ENCODE results near the gene LRRN4CL. TPM values are rescaled to one million over a fixed set of nuclear protein-coding genes. Genes with fewer than 3 reads are reported as not detected.
A peak's percentile ranks its signal among the peaks of the same experiment; 100 is the strongest.
"Not testable (repeated sequence)": the region's sequence is repeated elsewhere in the genome, so short reads cannot be mapped to it uniquely, and the experiment has no call there.

LRRN4CL gene
- total RNA-seq, 2 experiments from 2014 or later: 0.16 TPM; not detected in 1

GRCh38 chr11:62710001-62710345 lies 20.6 kb upstream of the LRRN4CL start:
- Mint-ChIP-seq H3K9me3 (ENCODE audit: low read depth) (no peaks in the 10 kb centered on the region), H3K4me1 (peaks cover 70% of the 10 kb centered on the region), H3K27ac (peak overlapping the region; percentile 97), H3K4me3 (peak overlapping the region; percentile 86), H3K27me3 (no peaks in the 10 kb centered on the region), H3K36me3 (ENCODE audit: low read depth) (peaks cover 52% of the 10 kb centered on the region)
- DNase-seq: peak; percentile 42
- ATAC-seq: no peak
- intact Hi-C loops (cut with DNase I, micrococcal nuclease): no loop called here
- ChIA-PET CTCF (interaction anchor here (0.6 to 1.6 kb wide), 5 partner anchors 9 to 158 kb away, joined by 3 to 5 read pairs (median 3); partner anchors contain the start of gene LBHD1), POLR2A (interaction anchor here (1.0 to 3.2 kb wide), 7 partner anchors 17 to 146 kb away, joined by 3 to 16 read pairs (median 10); partner anchors contain the start of genes C11orf98, CSKMT, HNRNPUL2 and LBHD1)

GRCh38 chr11:62709247-62710000 lies 20.1 kb upstream of the LRRN4CL start:
- no peaks in the 10 kb centered on the region for H3K9me3 Mint-ChIP-seq (ENCODE audit: low read depth)
- POLR2A ChIA-PET: interaction anchor here (0.5 to 3.2 kb wide), 13 partner anchors 9 to 157 kb away, joined by 3 to 16 read pairs (median 3); partner anchors contain the start of genes C11orf98, CSKMT, HNRNPUL2 and LBHD1
- DNase-seq (peak; percentile 98), ATAC-seq (peak; percentile 86)
- peak overlapping the region; percentile 86 for H3K4me3 Mint-ChIP-seq
- peaks cover 66% of the 10 kb centered on the region for H3K4me1 Mint-ChIP-seq
- H3K27ac Mint-ChIP-seq: peak overlapping the region; percentile 97
- H3K27me3 Mint-ChIP-seq: no peaks in the 10 kb centered on the region
- peaks cover 48% of the 10 kb centered on the region for H3K36me3 Mint-ChIP-seq (ENCODE audit: low read depth)
- CTCF ChIA-PET: interaction anchor here (0.6 to 1.8 kb wide), 9 partner anchors 8 to 158 kb away, joined by 3 to 6 read pairs (median 3); partner anchors contain the start of gene LBHD1
- intact Hi-C loops (cut with DNase I, micrococcal nuclease): loop anchor here (1.0 to 5.0 kb wide), 11 partner anchors 18 to 172 kb away; partner anchors contain the start of genes HNRNPUL2 (in 2 of the 2), TUT1 (in 2 of the 2), GANAB (in 1 of the 2) and INTS5 (in 1 of the 2)

- Mint-ChIP-seq H3K27me3 (no peaks in the 10 kb centered on the region), H3K27ac (peak overlapping the region; percentile 97), H3K9me3 (ENCODE audit: low read depth) (no peaks in the 10 kb centered on the region), H3K4me3 (peak overlapping the region; percentile 86), H3K4me1 (peaks cover 60% of the 10 kb centered on the region), H3K36me3 (ENCODE audit: low read depth) (peaks cover 44% of the 10 kb centered on the region)
- intact Hi-C loops (cut with DNase I, micrococcal nuclease): loop anchor here (1.0 to 5.0 kb wide), 11 partner anchors 19 to 173 kb away; partner anchors contain the start of genes HNRNPUL2 (in 2 of the 2), TUT1 (in 2 of the 2), GANAB (in 1 of the 2) and INTS5 (in 1 of the 2)
- ChIA-PET POLR2A (interaction anchor here (0.5 to 3.2 kb wide), 14 partner anchors 9 to 1609 kb away, joined by 3 to 16 read pairs (median 3); partner anchors contain the start of genes C11orf98, CSKMT, HNRNPUL2 and LBHD1), CTCF (interaction anchor here (0.5 to 1.8 kb wide), 8 partner anchors 9 to 170 kb away, joined by 3 to 6 read pairs (median 4); no protein-coding TSS in a partner anchor)
- DNase-seq (peak; percentile 65), ATAC-seq (peak; percentile 20)
Observed at GRCh38 chr11:62708793-62709192, 19.5 kb upstream of the LRRN4CL start.

- CTCF ChIA-PET: interaction anchor here (0.5 to 1.8 kb wide), 8 partner anchors 9 to 169 kb away, joined by 3 to 6 read pairs (median 3); partner anchors contain the start of genes C11orf98 and CSKMT
- Mint-ChIP-seq H3K27me3 (no peaks in the 10 kb centered on the region), H3K9me3 (ENCODE audit: low read depth) (no peaks in the 10 kb centered on the region), H3K4me1 (peaks cover 56% of the 10 kb centered on the region), H3K27ac (peak overlapping the region; percentile 97), H3K36me3 (ENCODE audit: low read depth) (peaks cover 42% of the 10 kb centered on the region), H3K4me3 (peak overlapping the region; percentile 86)
- intact Hi-C loops (cut with DNase I, micrococcal nuclease): loop anchor here (2.0 to 5.0 kb wide), 3 partner anchors 36 to 116 kb away; partner anchors contain the start of genes LBHD1 (in 1 of the 2), MTA2 (in 1 of the 2), TUT1 (in 1 of the 2) and UQCC3 (in 1 of the 2)
- ATAC-seq: no peak
- DNase-seq: peak; percentile 13
- POLR2A ChIA-PET: interaction anchor here (0.5 to 3.2 kb wide), 10 partner anchors 22 to 1609 kb away, joined by 3 to 16 read pairs (median 6); partner anchors contain the start of genes C11orf98, CSKMT, LBHD1 and MTA2
Observed at GRCh38 chr11:62708392-62708791, 19.1 kb upstream of the LRRN4CL start.

GRCh38 chr11:62707277-62707861 lies 18.0 kb upstream of the LRRN4CL start, which contains the start of the genes BSCL2 and GNG3:
Gene BSCL2 (minus strand): TSS chr11:62707424. CDS start chr11:62707195, 229 bp downstream.
Gene GNG3 (plus strand): TSS chr11:62707676. CDS start chr11:62708296, 620 bp downstream.
- intact Hi-C loops (cut with DNase I, micrococcal nuclease): loop anchor here (2.0 to 5.0 kb wide), 3 partner anchors 35 to 115 kb away; partner anchors contain the start of genes EML3 (in 1 of the 2), LBHD1 (in 1 of the 2), ROM1 (in 1 of the 2) and TUT1 (in 1 of the 2)
- DNase-seq (peak; percentile 33), ATAC-seq (no peak)
- H3K27me3 Mint-ChIP-seq: no peaks in the 10 kb centered on the region
- ChIA-PET CTCF (interaction anchor here (0.6 to 1.6 kb wide), 6 partner anchors 20 to 135 kb away, joined by 3 to 8 read pairs (median 3); partner anchors contain the start of genes C11orf98, CSKMT and HNRNPUL2), POLR2A (interaction anchor here (0.6 to 3.2 kb wide), 8 partner anchors 27 to 148 kb away, joined by 4 to 16 read pairs (median 4); partner anchors contain the start of genes B3GAT3, C11orf98, CSKMT and LBHD1)
- no peaks in the 10 kb centered on the region for H3K9me3 Mint-ChIP-seq (ENCODE audit: low read depth)
- peak within 1 kb of the TSS; percentile 97 for H3K27ac Mint-ChIP-seq
- peaks cover 38% of the 10 kb centered on the region for H3K36me3 Mint-ChIP-seq (ENCODE audit: low read depth)
- H3K4me1 Mint-ChIP-seq: peaks cover 48% of the 10 kb centered on the region
- peak within 1 kb of the TSS; percentile 86 for H3K4me3 Mint-ChIP-seq

GRCh38 chr11:62706850-62707247 lies 17.5 kb upstream of the LRRN4CL start:
- H3K4me3 Mint-ChIP-seq: peak overlapping the region; percentile 82
- CTCF ChIA-PET: interaction anchor here (0.6 to 2.5 kb wide), 8 partner anchors 12 to 134 kb away, joined by 3 to 8 read pairs (median 4); partner anchors contain the start of genes C11orf98, CSKMT and HNRNPUL2
- H3K36me3 Mint-ChIP-seq (ENCODE audit: low read depth): peaks cover 40% of the 10 kb centered on the region
- H3K4me1 Mint-ChIP-seq: peaks cover 46% of the 10 kb centered on the region
- no peaks in the 10 kb centered on the region for H3K27me3 Mint-ChIP-seq
- H3K9me3 Mint-ChIP-seq (ENCODE audit: low read depth): no peaks in the 10 kb centered on the region
- POLR2A ChIA-PET: interaction anchor here (0.6 to 3.2 kb wide), 9 partner anchors 27 to 149 kb away, joined by 4 to 16 read pairs (median 5); partner anchors contain the start of genes B3GAT3, C11orf98, CSKMT and LBHD1
- intact Hi-C loops (cut with DNase I, micrococcal nuclease): loop anchor here (1.0 to 5.0 kb wide), 9 partner anchors 28 to 125 kb away; partner anchors contain the start of genes C11orf98 (in 1 of the 2), CSKMT (in 1 of the 2), EML3 (in 1 of the 2) and LBHD1 (in 1 of the 2)
- DNase-seq (no peak), ATAC-seq (no peak)
- H3K27ac Mint-ChIP-seq: no peak overlapping the region

GRCh38 chr11:62705880-62706849 lies 16.8 kb upstream of the LRRN4CL start:
- CTCF ChIA-PET: interaction anchor here (0.6 to 2.5 kb wide), 8 partner anchors 11 to 111 kb away, joined by 3 to 8 read pairs (median 4); partner anchors contain the start of gene HNRNPUL2
- H3K27me3 Mint-ChIP-seq: no peaks in the 10 kb centered on the region
- peaks cover 46% of the 10 kb centered on the region for H3K4me1 Mint-ChIP-seq
- ATAC-seq: peak; percentile 72
- intact Hi-C loops (cut with DNase I, micrococcal nuclease): loop anchor here (1.0 to 5.0 kb wide), 9 partner anchors 27 to 126 kb away; partner anchors contain the start of genes C11orf98 (in 1 of the 2), CSKMT (in 1 of the 2), EML3 (in 1 of the 2) and LBHD1 (in 1 of the 2)
- DNase-seq: peak; percentile 98
- H3K27ac Mint-ChIP-seq: peak overlapping the region; percentile 51
- no peaks in the 10 kb centered on the region for H3K9me3 Mint-ChIP-seq (ENCODE audit: low read depth)
- peak overlapping the region; percentile 82 for H3K4me3 Mint-ChIP-seq
- H3K36me3 Mint-ChIP-seq (ENCODE audit: low read depth): peaks cover 39% of the 10 kb centered on the region
- POLR2A ChIA-PET: interaction anchor here (0.6 to 2.6 kb wide), 9 partner anchors 22 to 150 kb away, joined by 3 to 9 read pairs (median 4); partner anchors contain the start of genes B3GAT3, C11orf98, CSKMT and MTA2

GRCh38 chr11:62705413-62705812 lies 16.1 kb upstream of the LRRN4CL start:
- ATAC-seq (no peak), DNase-seq (no peak)
- H3K4me1 Mint-ChIP-seq: peaks cover 44% of the 10 kb centered on the region
- POLR2A ChIA-PET: interaction anchor here (0.6 to 2.6 kb wide), 4 partner anchors 21 to 136 kb away, joined by 3 to 9 read pairs (median 6); partner anchors contain the start of genes C11orf98 and CSKMT
- peak overlapping the region; percentile 82 for H3K4me3 Mint-ChIP-seq
- H3K27ac Mint-ChIP-seq: peak overlapping the region; percentile 51
- peaks cover 35% of the 10 kb centered on the region for H3K36me3 Mint-ChIP-seq (ENCODE audit: low read depth)
- CTCF ChIA-PET: interaction anchor here (0.6 to 2.5 kb wide), 4 partner anchors 10 to 25 kb away, joined by 4 to 8 read pairs (median 6); partner anchors contain the start of gene HNRNPUL2
- no peaks in the 10 kb centered on the region for H3K27me3 Mint-ChIP-seq
- intact Hi-C loops (cut with DNase I, micrococcal nuclease): loop anchor here in 1 of 2 experiments (5.0 kb wide), 2 partner anchors 33 to 113 kb away; partner anchors contain the start of genes LBHD1, TUT1 and UQCC3
- no peaks in the 10 kb centered on the region for H3K9me3 Mint-ChIP-seq (ENCODE audit: low read depth)

- POLR2A ChIA-PET; ATAC-seq; H3K27ac Mint-ChIP-seq; intact Hi-C loops (cut with DNase I, micrococcal nuclease); H3K27me3 Mint-ChIP-seq; H3K9me3 Mint-ChIP-seq (ENCODE audit: low read depth); H3K4me3 Mint-ChIP-seq; DNase-seq: not testable (repeated sequence)
- CTCF ChIA-PET: interaction anchor here (0.7 kb wide), 1 partner anchor 314 kb away, joined by 3 read pairs; no protein-coding TSS in a partner anchor
- Mint-ChIP-seq H3K4me1 (peaks cover 35% of the 10 kb centered on the region), H3K36me3 (ENCODE audit: low read depth) (peaks cover 23% of the 10 kb centered on the region)
Observed at GRCh38 chr11:62703921-62704320, 14.6 kb upstream of the LRRN4CL start.
